Measurements from ENCODE around the gene CEP20.

DNA sequence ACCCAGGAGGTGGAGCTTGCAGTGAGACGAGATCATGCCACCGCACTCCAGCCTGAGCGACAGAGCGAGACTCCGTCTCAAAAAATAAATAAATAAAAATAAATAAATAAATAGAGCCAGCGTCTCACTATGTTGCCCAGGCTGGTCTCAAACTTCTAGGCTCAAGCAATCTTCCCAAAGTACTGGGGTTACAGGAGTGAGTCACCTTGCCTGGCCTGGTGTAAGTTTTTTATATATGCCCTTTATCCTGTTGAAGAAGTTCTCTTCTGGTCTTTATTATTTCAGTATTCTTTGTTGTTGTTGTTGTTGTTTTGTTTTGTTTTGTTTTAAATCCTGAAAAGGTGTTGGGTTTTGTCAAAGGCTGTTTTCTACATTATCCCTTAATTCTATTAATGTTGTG lies 30.9 kb upstream of the CEP20 start:
- TF ChIP-seq, protein P1, sequence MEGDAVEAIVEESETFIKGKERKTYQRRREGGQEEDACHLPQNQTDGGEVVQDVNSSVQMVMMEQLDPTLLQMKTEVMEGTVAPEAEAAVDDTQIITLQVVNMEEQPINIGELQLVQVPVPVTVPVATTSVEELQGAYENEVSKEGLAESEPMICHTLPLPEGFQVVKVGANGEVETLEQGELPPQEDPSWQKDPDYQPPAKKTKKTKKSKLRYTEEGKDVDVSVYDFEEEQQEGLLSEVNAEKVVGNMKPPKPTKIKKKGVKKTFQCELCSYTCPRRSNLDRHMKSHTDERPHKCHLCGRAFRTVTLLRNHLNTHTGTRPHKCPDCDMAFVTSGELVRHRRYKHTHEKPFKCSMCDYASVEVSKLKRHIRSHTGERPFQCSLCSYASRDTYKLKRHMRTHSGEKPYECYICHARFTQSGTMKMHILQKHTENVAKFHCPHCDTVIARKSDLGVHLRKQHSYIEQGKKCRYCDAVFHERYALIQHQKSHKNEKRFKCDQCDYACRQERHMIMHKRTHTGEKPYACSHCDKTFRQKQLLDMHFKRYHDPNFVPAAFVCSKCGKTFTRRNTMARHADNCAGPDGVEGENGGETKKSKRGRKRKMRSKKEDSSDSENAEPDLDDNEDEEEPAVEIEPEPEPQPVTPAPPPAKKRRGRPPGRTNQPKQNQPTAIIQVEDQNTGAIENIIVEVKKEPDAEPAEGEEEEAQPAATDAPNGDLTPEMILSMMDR (IDR thresholded peaks at IDR 0.05): no peak
- no peak for TF ChIP-seq POLR2A (IDR thresholded peaks at IDR 0.05)

Data from lower leg skin (tissue), 3 donors.